Esophagus squamous epithelium (tissue), 5 donors: ENCODE measurements around the gene DDX28. TPM values are rescaled to one million over a fixed set of nuclear protein-coding genes. Genes with fewer than 3 reads are reported as not detected.

Source experiments
- DNase-seq: peaks from one replicate; lab custom pipeline; 2025; lab: John Stamatoyannopoulos, UW
- H3K27ac ChIP-seq, 4 donors: fragments of 200-600 bp; sonication (generic); one replicate each; pipeline ENCODE4 v1.5.1; 2016 to 2019; ENCODE audit warnings: mild to moderate bottlenecking in 1 of 4
- H3K27me3 ChIP-seq, 4 donors: fragments of 200-600 bp; sonication (generic); 1 replicate in 3 of 4; 2 replicates in 1 of 4; pipeline versions ENCODE4 v1.5.1 to v1.6.0; 2017 to 2021; ENCODE audit warnings: antibody characterized with exemption in 1 of 4
- H3K36me3 ChIP-seq, 3 donors: fragments of 200-600 bp; sonication (generic); one replicate each; pipeline ENCODE4 v1.5.1; 2016 to 2019
- H3K4me1 ChIP-seq, 3 donors: fragments of 200-600 bp; sonication (generic); one replicate each; pipeline ENCODE4 v1.5.1; 2017 to 2019
- H3K4me3 ChIP-seq, 4 donors: fragments of 200-600 bp; sonication (generic); 1 replicate in 3 of 4; 2 replicates in 1 of 4; pipeline ENCODE4 v1.5.1; 2016 to 2019; ENCODE audit warnings: mild to moderate bottlenecking in 2 of 4, moderate library complexity in 1 of 4
- H3K9me3 ChIP-seq, 3 donors: fragments of 200-600 bp; sonication (generic); one replicate each; pipeline ENCODE4 v1.5.1; 2016 to 2019
- POLR2A ChIP-seq, 4 donors: fragments of 450-650 bp; IDR thresholded peaks; one replicate each; pipeline ENCODE4 v1.6.1; 2017; ENCODE audit warnings: antibody characterized with exemption in 4 of 4, mild to moderate bottlenecking in 4 of 4, moderate library complexity in 3 of 4
- WGBS, 2 donors: methylation state at CpG; one replicate each; pipeline ENCODE4 v1.1.5; 2018; 5-methylcytosine and 5-hydroxymethylcytosine counted together
- intact Hi-C: fragments of 100-400 bp; cut with DNase I; formaldehyde crosslinking; loops from one replicate; pipeline ENCODE4 v1.15.0; 2022
- total RNA-seq, 4 donors: library from RNA; depleted of rRNA; stranded (reverse); fragments of >200 nt; gene quantifications; one replicate each; pipeline ENCODE4 v1.1.0, GENCODE V29; 2016
- TF ChIP-seq, protein P1 (sequence below), 6 experiments: fragments of 450-650 bp in 4 of 6; fragments of 200-600 bp in 2 of 6; sonication (generic) in 2 of 6; IDR thresholded peaks; one replicate each; pipeline ENCODE4 v1.5.1; 2016 to 2019; ENCODE audit warnings: antibody characterized with exemption in 6 of 6, mild to moderate bottlenecking in 4 of 6, moderate library complexity in 4 of 6
- donor health status: DM: yes; HTN: yes; CAD: no.

The DDX28 gene, protein sequence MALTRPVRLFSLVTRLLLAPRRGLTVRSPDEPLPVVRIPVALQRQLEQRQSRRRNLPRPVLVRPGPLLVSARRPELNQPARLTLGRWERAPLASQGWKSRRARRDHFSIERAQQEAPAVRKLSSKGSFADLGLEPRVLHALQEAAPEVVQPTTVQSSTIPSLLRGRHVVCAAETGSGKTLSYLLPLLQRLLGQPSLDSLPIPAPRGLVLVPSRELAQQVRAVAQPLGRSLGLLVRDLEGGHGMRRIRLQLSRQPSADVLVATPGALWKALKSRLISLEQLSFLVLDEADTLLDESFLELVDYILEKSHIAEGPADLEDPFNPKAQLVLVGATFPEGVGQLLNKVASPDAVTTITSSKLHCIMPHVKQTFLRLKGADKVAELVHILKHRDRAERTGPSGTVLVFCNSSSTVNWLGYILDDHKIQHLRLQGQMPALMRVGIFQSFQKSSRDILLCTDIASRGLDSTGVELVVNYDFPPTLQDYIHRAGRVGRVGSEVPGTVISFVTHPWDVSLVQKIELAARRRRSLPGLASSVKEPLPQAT
- total RNA-seq: 10 to 100 TPM in 3 of 4 donors, 1 to 10 TPM in 1; 9.7 to 12.8 (median 11.6) TPM

DNA sequence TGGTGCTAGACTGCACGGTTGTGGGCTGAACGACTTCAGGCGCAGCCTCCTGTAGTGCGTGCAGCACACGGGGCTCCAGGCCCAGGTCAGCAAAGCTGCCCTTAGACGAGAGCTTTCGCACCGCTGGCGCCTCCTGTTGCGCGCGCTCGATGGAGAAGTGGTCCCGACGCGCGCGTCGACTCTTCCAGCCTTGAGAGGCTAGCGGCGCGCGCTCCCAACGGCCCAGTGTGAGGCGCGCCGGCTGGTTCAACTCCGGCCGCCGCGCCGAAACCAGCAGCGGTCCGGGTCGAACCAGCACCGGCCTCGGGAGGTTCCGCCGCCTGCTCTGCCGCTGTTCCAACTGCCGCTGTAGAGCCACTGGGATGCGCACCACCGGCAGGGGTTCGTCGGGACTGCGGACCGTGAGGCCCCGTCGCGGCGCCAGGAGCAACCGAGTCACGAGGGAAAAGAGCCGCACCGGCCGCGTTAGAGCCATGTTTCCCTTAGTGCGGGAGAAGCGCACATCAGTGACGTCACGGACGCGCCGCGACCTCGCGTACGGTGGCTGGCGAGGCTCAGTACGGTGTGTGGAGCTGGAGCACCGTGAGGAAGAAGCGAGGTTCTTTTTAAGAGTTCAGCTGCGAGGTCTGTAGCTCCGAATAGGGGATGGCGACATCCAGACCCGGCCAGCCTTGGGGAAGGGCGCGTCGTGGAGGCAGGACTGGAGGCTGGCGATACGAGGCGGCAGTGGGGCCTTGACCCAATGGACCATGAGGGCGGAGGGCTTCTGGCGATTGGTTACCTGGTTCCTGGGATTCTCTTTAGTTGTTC, at the start of gene DDX28, which contains the start of gene DUS2:
TSS of gene DDX28 (minus strand) at position 505 of the 810 bp plus-strand sequence. CDS start at position 475, 30 bp downstream.
TSS of gene DUS2 (plus strand) at position 557 of the 810 bp plus-strand sequence. CDS start 14,740 bp downstream, outside the sequence.
- Histone ChIP-seq H3K9me3 (no peaks in the 10 kb centered on the region), H3K27ac (peak within 1 kb of the TSS; percentile 92 to 95 (median 94)), H3K36me3 (peaks cover 0 to 35% (median 0%) of the 10 kb centered on the region in 3 donors), H3K27me3 (no peaks in the 10 kb centered on the region), H3K4me1 (peaks cover 21 to 37% (median 24%) of the 10 kb centered on the region in 3 donors), H3K4me3 (peak within 1 kb of the TSS; percentile 90 to 100 (median 94))
- intact Hi-C loops: no loop called here
- WGBS, 2 donors: 0% methylated on average over 11 to 23 of the region's 84 CpGs
- TF ChIP-seq, protein P1, sequence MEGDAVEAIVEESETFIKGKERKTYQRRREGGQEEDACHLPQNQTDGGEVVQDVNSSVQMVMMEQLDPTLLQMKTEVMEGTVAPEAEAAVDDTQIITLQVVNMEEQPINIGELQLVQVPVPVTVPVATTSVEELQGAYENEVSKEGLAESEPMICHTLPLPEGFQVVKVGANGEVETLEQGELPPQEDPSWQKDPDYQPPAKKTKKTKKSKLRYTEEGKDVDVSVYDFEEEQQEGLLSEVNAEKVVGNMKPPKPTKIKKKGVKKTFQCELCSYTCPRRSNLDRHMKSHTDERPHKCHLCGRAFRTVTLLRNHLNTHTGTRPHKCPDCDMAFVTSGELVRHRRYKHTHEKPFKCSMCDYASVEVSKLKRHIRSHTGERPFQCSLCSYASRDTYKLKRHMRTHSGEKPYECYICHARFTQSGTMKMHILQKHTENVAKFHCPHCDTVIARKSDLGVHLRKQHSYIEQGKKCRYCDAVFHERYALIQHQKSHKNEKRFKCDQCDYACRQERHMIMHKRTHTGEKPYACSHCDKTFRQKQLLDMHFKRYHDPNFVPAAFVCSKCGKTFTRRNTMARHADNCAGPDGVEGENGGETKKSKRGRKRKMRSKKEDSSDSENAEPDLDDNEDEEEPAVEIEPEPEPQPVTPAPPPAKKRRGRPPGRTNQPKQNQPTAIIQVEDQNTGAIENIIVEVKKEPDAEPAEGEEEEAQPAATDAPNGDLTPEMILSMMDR (IDR thresholded peaks at IDR 0.05): peak in 3 of 6 experiments; percentile 17 to 65 (median 43)
- peak in 3 of 4 donors; percentile 49 to 68 (median 52) for TF ChIP-seq POLR2A (IDR thresholded peaks at IDR 0.05)
- DNase-seq: peak; percentile 62

DNA sequence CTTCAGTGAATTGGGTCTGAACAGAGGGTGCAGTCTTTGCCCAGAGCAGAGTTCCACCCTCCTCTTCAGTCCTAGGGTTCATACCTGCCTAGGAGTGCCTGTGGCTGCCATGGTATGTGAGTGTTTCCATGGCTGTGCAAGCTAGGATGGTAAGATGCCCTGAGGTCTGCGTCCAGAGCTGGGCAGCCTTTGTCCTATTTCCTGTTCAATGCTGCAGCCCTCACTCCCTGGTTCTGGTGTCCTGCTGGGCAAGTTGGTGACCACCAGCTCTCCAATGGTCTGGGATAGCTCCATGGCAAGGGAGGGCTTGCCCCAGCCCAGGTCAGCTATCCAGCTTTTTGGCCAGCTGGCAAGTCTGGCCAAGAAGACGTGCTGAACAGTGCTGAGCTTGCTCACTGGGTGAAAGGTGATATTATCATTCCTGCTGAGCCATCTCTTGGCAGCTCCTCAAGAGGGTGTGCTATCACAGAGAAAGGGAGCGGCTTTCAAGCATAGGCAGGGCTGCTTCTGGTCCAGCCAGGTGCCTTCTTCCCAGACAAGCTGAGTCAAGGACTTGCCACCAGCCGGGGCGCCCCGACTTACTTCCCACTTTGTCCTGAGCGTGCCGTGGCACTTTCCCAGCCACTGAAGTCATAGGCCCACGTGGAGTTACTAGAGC, 49.1 kb upstream of the DDX28 start:
- H3K4me3 ChIP-seq: no peak overlapping the region
- H3K27me3 ChIP-seq: no peaks in the 10 kb centered on the region
- H3K36me3 ChIP-seq: peaks cover 0 to 96% (median 10%) of the 10 kb centered on the region in 3 donors
- intact Hi-C loops: no loop called here
- H3K4me1 ChIP-seq: peaks cover 18 to 51% (median 25%) of the 10 kb centered on the region in 3 donors
- peak overlapping the region; percentile 12 to 71 (median 64) for H3K27ac ChIP-seq
- WGBS, 2 donors: 67% methylated on average over 3 of the region's 9 CpGs; no CpG with 5 or more reads in 1 of the 2 donors
- TF ChIP-seq, protein P1 (IDR thresholded peaks at IDR 0.05): no peak
- TF ChIP-seq POLR2A (IDR thresholded peaks at IDR 0.05): no peak
- no peak for DNase-seq
- no peaks in the 10 kb centered on the region for H3K9me3 ChIP-seq

DNA sequence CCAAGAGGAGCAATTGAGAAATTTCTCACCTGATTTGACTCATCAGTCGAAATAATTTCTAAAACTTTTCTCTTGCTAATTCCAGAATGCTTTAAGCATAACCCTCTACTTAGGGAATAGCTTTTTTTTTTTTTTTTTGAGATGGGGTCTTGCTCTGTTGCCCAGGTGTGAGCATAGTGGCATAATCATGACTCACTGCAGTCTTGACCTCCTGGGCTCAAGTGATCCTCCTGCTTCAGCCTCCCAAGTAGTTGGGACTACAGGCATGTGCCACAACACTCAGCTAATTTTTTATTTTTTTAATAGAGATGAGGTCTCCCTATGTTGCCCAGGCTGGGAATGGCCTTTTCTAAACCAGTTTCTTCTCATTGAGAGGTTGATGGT, 48.5 kb upstream of the DDX28 start:
- H3K27ac ChIP-seq: peak overlapping the region in 2 of 4 donors; percentile 35 to 71
- WGBS, 2 donors: 39 to 57% methylated on average over 1 of the region's 1 CpG
- intact Hi-C loops: no loop called here
- no peaks in the 10 kb centered on the region for H3K9me3 ChIP-seq
- no peak for DNase-seq
- peaks cover 18 to 51% (median 25%) of the 10 kb centered on the region in 3 donors for H3K4me1 ChIP-seq
- TF ChIP-seq POLR2A (IDR thresholded peaks at IDR 0.05): no peak
- no peak overlapping the region for H3K4me3 ChIP-seq
- no peaks in the 10 kb centered on the region for H3K27me3 ChIP-seq
- peaks cover 0 to 92% (median 5%) of the 10 kb centered on the region in 3 donors for H3K36me3 ChIP-seq

DNA sequence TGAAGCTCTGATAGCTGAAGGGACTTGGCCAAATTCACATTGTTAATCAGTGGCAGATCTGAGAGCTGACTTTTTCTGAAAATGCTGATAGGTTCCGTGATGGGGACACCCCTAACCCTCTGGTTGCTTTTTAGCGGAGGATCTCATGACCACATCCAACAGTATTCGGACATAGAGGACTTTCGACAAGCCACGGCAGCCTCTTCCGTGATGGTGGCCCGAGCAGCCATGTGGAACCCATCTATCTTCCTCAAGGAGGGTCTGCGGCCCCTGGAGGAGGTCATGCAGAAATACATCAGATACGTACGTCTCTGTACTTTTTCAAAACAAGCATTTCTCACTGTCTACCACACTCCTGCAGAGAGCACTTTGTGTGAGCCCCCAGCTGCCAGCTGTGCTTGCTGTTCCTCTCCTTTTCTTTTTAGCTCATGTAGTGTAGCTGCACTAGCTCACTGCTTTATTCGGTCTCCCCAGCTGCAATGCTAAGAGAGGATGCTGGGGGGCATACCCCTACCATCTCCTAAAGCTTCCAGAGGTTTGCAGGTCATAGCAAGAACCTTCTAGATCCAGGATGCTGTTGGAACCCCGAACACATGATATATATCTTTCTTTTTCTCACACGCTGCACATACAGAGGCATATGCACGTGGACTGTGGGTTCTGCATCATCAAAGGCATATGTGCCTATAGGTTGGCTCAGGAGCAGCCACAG, 47.9 kb upstream of the DDX28 start:
- no peak for DNase-seq
- no peaks in the 10 kb centered on the region for H3K27me3 ChIP-seq
- no peak overlapping the region for H3K4me3 ChIP-seq
- H3K36me3 ChIP-seq: peaks cover 0 to 92% (median 3%) of the 10 kb centered on the region in 3 donors
- intact Hi-C loops: no loop called here
- TF ChIP-seq, protein P1 (IDR thresholded peaks at IDR 0.05): no peak
- TF ChIP-seq POLR2A (IDR thresholded peaks at IDR 0.05): no peak
- no peak overlapping the region for H3K27ac ChIP-seq
- H3K4me1 ChIP-seq: peaks cover 18 to 53% (median 25%) of the 10 kb centered on the region in 3 donors
- no peaks in the 10 kb centered on the region for H3K9me3 ChIP-seq
- 66 to 80% methylated on average over 7 to 13 of the region's 14 CpGs for WGBS, 2 donors
